Activated T-helper 9 cell treated with anti-CD3 and anti-CD28 coated beads, Interleukin-2, amount 50 U/mL, for 16 hours (primary cell): ENCODE measurements around the gene NDUFS5.
"Not testable (repeated sequence)": the region's sequence is repeated elsewhere in the genome, so short reads cannot be mapped to it uniquely, and the experiment has no call there.

Experiments used
- DNase-seq: peaks from one replicate; pipeline ENCODE4 v3.0.0-alpha.2; 2020; ENCODE audit warnings: low read depth

The NDUFS5 gene

GRCh38 chr1:39016604-39017171, 9.5 kb upstream of the NDUFS5 start:
- DNase-seq, result no peak

- DNase-seq, result no peak
These were observed 8.9 kb upstream of the NDUFS5 start for GRCh38 chr1:39017266-39017665.

GRCh38 chr1:39020494-39020893, 5.7 kb upstream of the NDUFS5 start:
- not testable (repeated sequence) for DNase-seq

GRCh38 chr1:39021426-39021825, 4.7 kb upstream of the NDUFS5 start:
- no peak for DNase-seq

- no peak for DNase-seq
These were observed 3.0 kb upstream of the NDUFS5 start for GRCh38 chr1:39023140-39023539.

GRCh38 chr1:39026866-39027507, 837 bp downstream of the NDUFS5 start:
- no peak for DNase-seq

- DNase-seq, result no peak
These were observed 8.0 kb downstream of the NDUFS5 start for GRCh38 chr1:39034114-39034654.

GRCh38 chr1:39036678-39037077, 10.5 kb downstream of the NDUFS5 start:
- no peak for DNase-seq

GRCh38 chr1:39043513-39043912, 17.4 kb downstream of the NDUFS5 start:
- no peak for DNase-seq

GRCh38 chr1:39044762-39045161, 18.6 kb downstream of the NDUFS5 start:
- DNase-seq, result no peak

GRCh38 chr1:39045231-39045630, 19.1 kb downstream of the NDUFS5 start:
- DNase-seq, result no peak

- no peak for DNase-seq
These were observed 20.6 kb downstream of the NDUFS5 start for GRCh38 chr1:39046613-39047210.

GRCh38 chr1:39047374-39048229, 21.5 kb downstream of the NDUFS5 start:
- no peak for DNase-seq

- DNase-seq, result no peak
These were observed 22.7 kb downstream of the NDUFS5 start for GRCh38 chr1:39048745-39049370.

GRCh38 chr1:39050001-39050400, 23.9 kb downstream of the NDUFS5 start:
- DNase-seq, result no peak

GRCh38 chr1:39051193-39051850, 25.2 kb downstream of the NDUFS5 start:
- not testable (repeated sequence) for DNase-seq

GRCh38 chr1:39051956-39052355, 25.8 kb downstream of the NDUFS5 start:
- no peak for DNase-seq

- DNase-seq, result not testable (repeated sequence)
These were observed 29.1 kb downstream of the NDUFS5 start for GRCh38 chr1:39055213-39055710.

GRCh38 chr1:39061516-39061915, 35.4 kb downstream of the NDUFS5 start:
- DNase-seq, result not testable (repeated sequence)

- no peak for DNase-seq
These were observed 35.8 kb downstream of the NDUFS5 start for GRCh38 chr1:39061951-39062350.

- DNase-seq, result no peak
These were observed 37.0 kb downstream of the NDUFS5 start for GRCh38 chr1:39063191-39063590.
